Mesenteric fat pad (tissue), 1 donor: ENCODE results near the gene DGCR6L. TPM values are rescaled to one million over a fixed set of nuclear protein-coding genes. Genes with fewer than 3 reads are reported as not detected.
"Not testable (repeated sequence)": the region's sequence is repeated elsewhere in the genome, so short reads cannot be mapped to it uniquely, and the experiment has no call there.

Experiments used
- DNase-seq: peaks from one replicate; pipeline ENCODE4 v3.0.0-alpha.2; 2020; ENCODE audit warnings: low spot score
- total RNA-seq: library from RNA; stranded (reverse); fragmentation: NEBNext Ultra II Directional; extraction: Animal tissue kit (Norgen Biotek cat#: 25700); gene quantifications from one replicate; pipeline ENCODE4 v1.2.1, GENCODE V29; 2021
- donor health status: DM: yes; HTN: yes; CAD: no.

The DGCR6L gene
- total RNA-seq, 1 donor from 2014 or later = 25.7 TPM

- no peak for DNase-seq
These were observed 27.1 kb downstream of the DGCR6L start for GRCh38 chr22:20292673-20293232.

- no peak for DNase-seq
These were observed 27.8 kb downstream of the DGCR6L start for GRCh38 chr22:20292108-20292507.

- no peak for DNase-seq
These were observed 28.2 kb downstream of the DGCR6L start for GRCh38 chr22:20291604-20292063.

- DNase-seq = no peak
These were observed 28.6 kb downstream of the DGCR6L start for GRCh38 chr22:20291249-20291586.

GRCh38 chr22:20290578-20291248 is 29.1 kb downstream of the DGCR6L start:
- no peak for DNase-seq

GRCh38 chr22:20290045-20290392 is 29.8 kb downstream of the DGCR6L start:
- no peak for DNase-seq

GRCh38 chr22:20289182-20290044 is 30.4 kb downstream of the DGCR6L start:
- not testable (repeated sequence) for DNase-seq

- DNase-seq = not testable (repeated sequence)
These were observed 33.0 kb downstream of the DGCR6L start for GRCh38 chr22:20286784-20287423.

- not testable (repeated sequence) for DNase-seq
These were observed 33.6 kb downstream of the DGCR6L start for GRCh38 chr22:20286312-20286660.

- peak; percentile 93 for DNase-seq
These were observed 34.2 kb downstream of the DGCR6L start for GRCh38 chr22:20285473-20286311.

GRCh38 chr22:20284471-20285086 is 35.3 kb downstream of the DGCR6L start:
- DNase-seq = no peak

GRCh38 chr22:20283674-20284066 is 36.2 kb downstream of the DGCR6L start:
- DNase-seq = no peak

GRCh38 chr22:20282901-20283673 is 36.8 kb downstream of the DGCR6L start:
- DNase-seq = no peak

GRCh38 chr22:20281891-20282290 is 38.0 kb downstream of the DGCR6L start:
- DNase-seq = no peak

GRCh38 chr22:20281473-20281872 is 38.4 kb downstream of the DGCR6L start:
- not testable (repeated sequence) for DNase-seq

- DNase-seq = no peak
These were observed 39.0 kb downstream of the DGCR6L start for GRCh38 chr22:20280866-20281265.

GRCh38 chr22:20280163-20280562 is 39.7 kb downstream of the DGCR6L start:
- not testable (repeated sequence) for DNase-seq

GRCh38 chr22:20279662-20280134 is 40.2 kb downstream of the DGCR6L start:
- DNase-seq = no peak

- not testable (repeated sequence) for DNase-seq
These were observed 41.0 kb downstream of the DGCR6L start for GRCh38 chr22:20278726-20279490.
